AG10803 (cell line): ENCODE data around the gene RPS6KA3.

Experiments
- DNase-seq: peaks from one replicate; pipeline ENCODE4 v3.0.0; 2010; ENCODE audit warnings: low read depth
- H3K4me3 ChIP-seq: 2 replicates; pipeline ENCODE4 v1.5.1; 2011; ENCODE audit warnings: mild to moderate bottlenecking, low read length, control low read depth
- CTCF ChIP-seq: conservative IDR thresholded peaks from 2 replicates; pipeline ENCODE4 v1.5.1; 2011; ENCODE audit warnings: mild to moderate bottlenecking, low read length, control low read depth, inconsistent platforms

Gene RPS6KA3

GRCh38 chrX:20266810-20267606, at the start of gene RPS6KA3:
RPS6KA3 (minus strand) TSS chrX:20266909; CDS start chrX:20266632, 277 bp downstream.
- no peak for TF ChIP-seq CTCF
- peak; percentile 84 for DNase-seq
- H3K4me3 ChIP-seq, result peak within 1 kb of the TSS; percentile 75

- no peak overlapping the region for H3K4me3 ChIP-seq
- no peak for TF ChIP-seq CTCF
- no peak for DNase-seq
Observed at GRCh38 chrX:20315140-20315539, 48.4 kb upstream of the RPS6KA3 start.

GRCh38 chrX:20313899-20314298, 47.2 kb upstream of the RPS6KA3 start:
- no peak for TF ChIP-seq CTCF
- no peak for DNase-seq
- no peak overlapping the region for H3K4me3 ChIP-seq

- TF ChIP-seq CTCF, result no peak
- no peak for DNase-seq
- H3K4me3 ChIP-seq, result no peak overlapping the region
Observed at GRCh38 chrX:20312018-20312417, 45.3 kb upstream of the RPS6KA3 start.

GRCh38 chrX:20311505-20311904, 44.8 kb upstream of the RPS6KA3 start:
- no peak for TF ChIP-seq CTCF
- no peak overlapping the region for H3K4me3 ChIP-seq
- no peak for DNase-seq

- no peak overlapping the region for H3K4me3 ChIP-seq
- no peak for TF ChIP-seq CTCF
- peak; percentile 74 for DNase-seq
Observed at GRCh38 chrX:20309806-20310205, 43.1 kb upstream of the RPS6KA3 start.

- DNase-seq, result no peak
- no peak for TF ChIP-seq CTCF
Observed at GRCh38 chrX:20306668-20307067, 40.0 kb upstream of the RPS6KA3 start.

More at GRCh38 chrX:20306668-20307067, 40.0 kb upstream of the RPS6KA3 start:
- no peak overlapping the region for H3K4me3 ChIP-seq
